C4-2B (cell line): ENCODE results near the gene EGFLAM.

Source experiments
- ZFX ChIP-seq: fragments of 450-650 bp; IDR thresholded peaks from 2 replicates; pipeline ENCODE4 v1.6.1; 2017
- TF ChIP-seq, protein P1 (sequence below): fragments of 450-650 bp; conservative IDR thresholded peaks from 2 replicates; pipeline ENCODE4 v1.5.1; 2017; ENCODE audit warnings: mild to moderate bottlenecking

DNA sequence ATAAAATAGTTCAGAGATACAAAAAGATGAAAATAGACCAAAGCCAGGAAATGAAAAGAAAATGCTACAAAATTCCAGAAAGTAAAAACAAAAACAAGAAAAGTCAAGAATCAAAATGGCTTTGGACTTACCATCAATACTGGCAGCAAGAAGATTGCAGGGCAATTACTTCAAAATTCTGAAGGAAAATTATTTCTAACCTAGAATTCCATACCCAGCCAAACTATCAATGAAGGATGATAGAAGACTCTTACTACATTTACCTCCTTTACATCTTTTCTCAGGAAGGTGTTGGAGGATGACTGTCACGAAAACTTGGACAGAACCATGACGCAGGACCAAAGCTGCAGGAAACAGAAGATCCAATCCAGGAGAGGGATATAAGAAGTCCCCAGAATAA is 46.8 kb downstream of the EGFLAM start:
- TF ChIP-seq, protein P1, sequence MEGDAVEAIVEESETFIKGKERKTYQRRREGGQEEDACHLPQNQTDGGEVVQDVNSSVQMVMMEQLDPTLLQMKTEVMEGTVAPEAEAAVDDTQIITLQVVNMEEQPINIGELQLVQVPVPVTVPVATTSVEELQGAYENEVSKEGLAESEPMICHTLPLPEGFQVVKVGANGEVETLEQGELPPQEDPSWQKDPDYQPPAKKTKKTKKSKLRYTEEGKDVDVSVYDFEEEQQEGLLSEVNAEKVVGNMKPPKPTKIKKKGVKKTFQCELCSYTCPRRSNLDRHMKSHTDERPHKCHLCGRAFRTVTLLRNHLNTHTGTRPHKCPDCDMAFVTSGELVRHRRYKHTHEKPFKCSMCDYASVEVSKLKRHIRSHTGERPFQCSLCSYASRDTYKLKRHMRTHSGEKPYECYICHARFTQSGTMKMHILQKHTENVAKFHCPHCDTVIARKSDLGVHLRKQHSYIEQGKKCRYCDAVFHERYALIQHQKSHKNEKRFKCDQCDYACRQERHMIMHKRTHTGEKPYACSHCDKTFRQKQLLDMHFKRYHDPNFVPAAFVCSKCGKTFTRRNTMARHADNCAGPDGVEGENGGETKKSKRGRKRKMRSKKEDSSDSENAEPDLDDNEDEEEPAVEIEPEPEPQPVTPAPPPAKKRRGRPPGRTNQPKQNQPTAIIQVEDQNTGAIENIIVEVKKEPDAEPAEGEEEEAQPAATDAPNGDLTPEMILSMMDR = no peak
- no peak for TF ChIP-seq ZFX
